Chondrocyte (in vitro differentiated cells): ENCODE results near the gene USP28. TPM values are rescaled to one million over a fixed set of nuclear protein-coding genes. Genes with fewer than 3 reads are reported as not detected.
A peak's percentile ranks its signal among the peaks of the same experiment; 100 is the strongest.

Experiments used
- DNase-seq: peaks from one replicate; pipeline ENCODE4 v3.0.0; 2021; ENCODE audit warnings: mixed read lengths, low spot score
- H3K27ac Mint-ChIP-seq: one replicate; pipeline ENCODE4 v1.8.0; 2021; ENCODE audit warnings: mild to moderate bottlenecking, moderate library complexity, mixed read lengths; ENCODE audit not compliant: unreplicated experiment
- H3K27me3 Mint-ChIP-seq: 2 replicates; pipeline ENCODE4 v1.8.0; 2021; ENCODE audit warnings: low read depth, mixed read lengths
- H3K36me3 Mint-ChIP-seq: 2 replicates; pipeline ENCODE4 v1.8.0; 2021; ENCODE audit warnings: low read depth, mixed read lengths
- H3K4me1 Mint-ChIP-seq: 2 replicates; pipeline ENCODE4 v1.8.0; 2021; ENCODE audit warnings: low read depth, mild to moderate bottlenecking, mixed read lengths
- H3K4me3 Mint-ChIP-seq: one replicate; pipeline ENCODE4 v1.8.0; 2021; ENCODE audit warnings: mild to moderate bottlenecking, moderate library complexity, mixed read lengths; ENCODE audit not compliant: unreplicated experiment
- H3K9me3 Mint-ChIP-seq: 2 replicates; pipeline ENCODE4 v1.8.0; 2021; ENCODE audit warnings: low read depth, mixed read lengths
- CTCF ChIP-seq: fragments of 200-600 bp; sonication (generic); IDR thresholded peaks from 2 replicates; pipeline ENCODE4 v1.5.0; 2021; ENCODE audit warnings: antibody characterized with exemption, mild to moderate bottlenecking, moderate library complexity
- total RNA-seq: library from RNA; stranded (reverse); gene quantifications from 3 replicates; pipeline ENCODE4 v1.2.1, GENCODE V29; 2021

Gene USP28
- total RNA-seq, 1 donor from 2014 or later, result 34.1 TPM

GRCh38 chr11:113835306-113835705 is 40.1 kb downstream of the USP28 start:
- Mint-ChIP-seq H3K27ac (no peak overlapping the region), H3K4me1 (no peaks in the 10 kb centered on the region), H3K4me3 (no peak overlapping the region), H3K36me3 (peaks cover 9% of the 10 kb centered on the region), H3K9me3 (no peaks in the 10 kb centered on the region), H3K27me3 (no peaks in the 10 kb centered on the region)
- no peak for TF ChIP-seq CTCF
- DNase-seq, result no peak

- Mint-ChIP-seq H3K4me3 (no peak overlapping the region), H3K27ac (no peak overlapping the region), H3K36me3 (peaks cover 7% of the 10 kb centered on the region), H3K27me3 (no peaks in the 10 kb centered on the region), H3K4me1 (peaks cover 6% of the 10 kb centered on the region), H3K9me3 (no peaks in the 10 kb centered on the region)
- no peak for TF ChIP-seq CTCF
- DNase-seq, result no peak
Observed at GRCh38 chr11:113833151-113833550, 42.2 kb downstream of the USP28 start.

- TF ChIP-seq CTCF, result no peak
- H3K36me3 Mint-ChIP-seq, result peaks cover 10% of the 10 kb centered on the region
- no peak overlapping the region for H3K27ac Mint-ChIP-seq
- DNase-seq, result no peak
- H3K4me3 Mint-ChIP-seq, result no peak overlapping the region
- no peaks in the 10 kb centered on the region for H3K27me3 Mint-ChIP-seq
- H3K4me1 Mint-ChIP-seq, result peaks cover 6% of the 10 kb centered on the region
- no peaks in the 10 kb centered on the region for H3K9me3 Mint-ChIP-seq
Observed at GRCh38 chr11:113831314-113831713, 44.1 kb downstream of the USP28 start.

GRCh38 chr11:113829751-113830150 is 45.6 kb downstream of the USP28 start:
- TF ChIP-seq CTCF, result no peak
- Mint-ChIP-seq H3K4me1 (peaks cover 9% of the 10 kb centered on the region), H3K4me3 (no peak overlapping the region), H3K9me3 (peaks cover 8% of the 10 kb centered on the region), H3K36me3 (peaks cover 19% of the 10 kb centered on the region), H3K27me3 (no peaks in the 10 kb centered on the region), H3K27ac (peak overlapping the region; percentile 41)
- DNase-seq, result no peak

GRCh38 chr11:113828191-113828590 is 47.2 kb downstream of the USP28 start:
- Mint-ChIP-seq H3K27ac (no peak overlapping the region), H3K9me3 (peaks cover 11% of the 10 kb centered on the region), H3K4me3 (no peak overlapping the region), H3K4me1 (peaks cover 9% of the 10 kb centered on the region), H3K36me3 (peaks cover 24% of the 10 kb centered on the region), H3K27me3 (no peaks in the 10 kb centered on the region)
- no peak for TF ChIP-seq CTCF
- DNase-seq, result no peak
